ENCODE data around the gene CTNNA2.

DNA sequence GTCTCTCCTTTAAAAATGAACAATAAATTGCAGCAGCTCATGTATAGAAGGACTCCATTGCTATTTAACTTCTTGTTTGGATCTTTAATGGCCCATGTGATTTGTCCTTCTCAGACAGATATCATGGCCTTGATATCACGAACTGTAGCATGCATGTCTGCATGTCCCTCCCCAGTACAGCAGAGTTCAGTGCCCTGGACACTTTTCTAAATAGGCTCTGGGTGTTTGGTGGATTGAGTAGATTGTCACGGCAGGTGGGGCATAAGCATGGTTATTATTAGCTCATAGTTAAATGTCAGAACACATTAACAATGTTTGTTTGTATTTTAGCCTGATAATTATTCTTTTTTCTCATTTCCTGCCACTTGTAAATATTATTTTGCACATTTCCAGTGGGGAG, 673.4 kb downstream of the CTNNA2 start:
- TF ChIP-seq ZNF644 (tag; IDR thresholded peaks at IDR 0.05; ENCODE audit: low read depth): no peak
- TF ChIP-seq, protein P1, sequence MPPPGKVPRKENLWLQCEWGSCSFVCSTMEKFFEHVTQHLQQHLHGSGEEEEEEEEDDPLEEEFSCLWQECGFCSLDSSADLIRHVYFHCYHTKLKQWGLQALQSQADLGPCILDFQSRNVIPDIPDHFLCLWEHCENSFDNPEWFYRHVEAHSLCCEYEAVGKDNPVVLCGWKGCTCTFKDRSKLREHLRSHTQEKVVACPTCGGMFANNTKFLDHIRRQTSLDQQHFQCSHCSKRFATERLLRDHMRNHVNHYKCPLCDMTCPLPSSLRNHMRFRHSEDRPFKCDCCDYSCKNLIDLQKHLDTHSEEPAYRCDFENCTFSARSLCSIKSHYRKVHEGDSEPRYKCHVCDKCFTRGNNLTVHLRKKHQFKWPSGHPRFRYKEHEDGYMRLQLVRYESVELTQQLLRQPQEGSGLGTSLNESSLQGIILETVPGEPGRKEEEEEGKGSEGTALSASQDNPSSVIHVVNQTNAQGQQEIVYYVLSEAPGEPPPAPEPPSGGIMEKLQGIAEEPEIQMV (tag; conservative IDR thresholded peaks at IDR 0.05; ENCODE audit: low read depth): no peak
- TF ChIP-seq, protein P2, sequence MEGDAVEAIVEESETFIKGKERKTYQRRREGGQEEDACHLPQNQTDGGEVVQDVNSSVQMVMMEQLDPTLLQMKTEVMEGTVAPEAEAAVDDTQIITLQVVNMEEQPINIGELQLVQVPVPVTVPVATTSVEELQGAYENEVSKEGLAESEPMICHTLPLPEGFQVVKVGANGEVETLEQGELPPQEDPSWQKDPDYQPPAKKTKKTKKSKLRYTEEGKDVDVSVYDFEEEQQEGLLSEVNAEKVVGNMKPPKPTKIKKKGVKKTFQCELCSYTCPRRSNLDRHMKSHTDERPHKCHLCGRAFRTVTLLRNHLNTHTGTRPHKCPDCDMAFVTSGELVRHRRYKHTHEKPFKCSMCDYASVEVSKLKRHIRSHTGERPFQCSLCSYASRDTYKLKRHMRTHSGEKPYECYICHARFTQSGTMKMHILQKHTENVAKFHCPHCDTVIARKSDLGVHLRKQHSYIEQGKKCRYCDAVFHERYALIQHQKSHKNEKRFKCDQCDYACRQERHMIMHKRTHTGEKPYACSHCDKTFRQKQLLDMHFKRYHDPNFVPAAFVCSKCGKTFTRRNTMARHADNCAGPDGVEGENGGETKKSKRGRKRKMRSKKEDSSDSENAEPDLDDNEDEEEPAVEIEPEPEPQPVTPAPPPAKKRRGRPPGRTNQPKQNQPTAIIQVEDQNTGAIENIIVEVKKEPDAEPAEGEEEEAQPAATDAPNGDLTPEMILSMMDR (IDR thresholded peaks at IDR 0.05 in 2 of 3, conservative IDR thresholded peaks at IDR 0.05 in 1 of 3; ENCODE audit: insufficient read depth in 2 of 3, low read depth in 1 of 3, low read length in 3 of 3): no peak
- TF ChIP-seq, protein P3, sequence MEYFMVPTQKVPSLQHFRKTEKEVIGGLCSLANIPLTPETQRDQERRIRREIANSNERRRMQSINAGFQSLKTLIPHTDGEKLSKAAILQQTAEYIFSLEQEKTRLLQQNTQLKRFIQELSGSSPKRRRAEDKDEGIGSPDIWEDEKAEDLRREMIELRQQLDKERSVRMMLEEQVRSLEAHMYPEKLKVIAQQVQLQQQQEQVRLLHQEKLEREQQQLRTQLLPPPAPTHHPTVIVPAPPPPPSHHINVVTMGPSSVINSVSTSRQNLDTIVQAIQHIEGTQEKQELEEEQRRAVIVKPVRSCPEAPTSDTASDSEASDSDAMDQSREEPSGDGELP (CRISPR knock-in tag; IDR thresholded peaks at IDR 0.05; ENCODE audit: borderline replicate concordance): no peak
- no peak for TF ChIP-seq POLR3G (IDR thresholded peaks at IDR 0.05; ENCODE audit: extremely low read depth, insufficient read length, insufficient replicate concordance)
- TF ChIP-seq, protein P4, sequence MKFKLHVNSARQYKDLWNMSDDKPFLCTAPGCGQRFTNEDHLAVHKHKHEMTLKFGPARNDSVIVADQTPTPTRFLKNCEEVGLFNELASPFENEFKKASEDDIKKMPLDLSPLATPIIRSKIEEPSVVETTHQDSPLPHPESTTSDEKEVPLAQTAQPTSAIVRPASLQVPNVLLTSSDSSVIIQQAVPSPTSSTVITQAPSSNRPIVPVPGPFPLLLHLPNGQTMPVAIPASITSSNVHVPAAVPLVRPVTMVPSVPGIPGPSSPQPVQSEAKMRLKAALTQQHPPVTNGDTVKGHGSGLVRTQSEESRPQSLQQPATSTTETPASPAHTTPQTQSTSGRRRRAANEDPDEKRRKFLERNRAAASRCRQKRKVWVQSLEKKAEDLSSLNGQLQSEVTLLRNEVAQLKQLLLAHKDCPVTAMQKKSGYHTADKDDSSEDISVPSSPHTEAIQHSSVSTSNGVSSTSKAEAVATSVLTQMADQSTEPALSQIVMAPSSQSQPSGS (CRISPR knock-in tag; IDR thresholded peaks at IDR 0.05): no peak
- TF ChIP-seq TBP (optimal IDR thresholded peaks at IDR 0.05; ENCODE audit: low read depth, low read length): no peak
- TF ChIP-seq, protein P5, sequence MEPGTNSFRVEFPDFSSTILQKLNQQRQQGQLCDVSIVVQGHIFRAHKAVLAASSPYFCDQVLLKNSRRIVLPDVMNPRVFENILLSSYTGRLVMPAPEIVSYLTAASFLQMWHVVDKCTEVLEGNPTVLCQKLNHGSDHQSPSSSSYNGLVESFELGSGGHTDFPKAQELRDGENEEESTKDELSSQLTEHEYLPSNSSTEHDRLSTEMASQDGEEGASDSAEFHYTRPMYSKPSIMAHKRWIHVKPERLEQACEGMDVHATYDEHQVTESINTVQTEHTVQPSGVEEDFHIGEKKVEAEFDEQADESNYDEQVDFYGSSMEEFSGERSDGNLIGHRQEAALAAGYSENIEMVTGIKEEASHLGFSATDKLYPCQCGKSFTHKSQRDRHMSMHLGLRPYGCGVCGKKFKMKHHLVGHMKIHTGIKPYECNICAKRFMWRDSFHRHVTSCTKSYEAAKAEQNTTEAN (CRISPR knock-in tag; IDR thresholded peaks at IDR 0.05): no peak
- no peak for TF ChIP-seq MYC (IDR thresholded peaks at IDR 0.05; ENCODE audit: low read depth, low read length)
- no peak for TF ChIP-seq MYC (CRISPR knock-in tag; IDR thresholded peaks at IDR 0.05; ENCODE audit: borderline replicate concordance, low read depth)

Measured in K562 (cell line).